GM21381 (cell line): ENCODE measurements around the gene IFNL4.
"Not testable (repeated sequence)": the region's sequence is repeated elsewhere in the genome, so short reads cannot be mapped to it uniquely, and the experiment has no call there.

Experiments used
- ATAC-seq: cut with Tn5 transposase; IDR thresholded peaks from one replicate; pipeline ENCODE4 v1.9.1; 2021; ENCODE audit warnings: mild to moderate bottlenecking, moderate library complexity; ENCODE audit not compliant: unreplicated experiment

Gene IFNL4

GRCh38 chr19:39248806-39249205 lies at the start of gene IFNL4:
TSS of gene IFNL4 (minus strand) at chr19:39248856.
- no peak for ATAC-seq

- ATAC-seq: no peak
These were observed 49.4 kb upstream of the IFNL4 start for GRCh38 chr19:39297931-39298634.

DNA sequence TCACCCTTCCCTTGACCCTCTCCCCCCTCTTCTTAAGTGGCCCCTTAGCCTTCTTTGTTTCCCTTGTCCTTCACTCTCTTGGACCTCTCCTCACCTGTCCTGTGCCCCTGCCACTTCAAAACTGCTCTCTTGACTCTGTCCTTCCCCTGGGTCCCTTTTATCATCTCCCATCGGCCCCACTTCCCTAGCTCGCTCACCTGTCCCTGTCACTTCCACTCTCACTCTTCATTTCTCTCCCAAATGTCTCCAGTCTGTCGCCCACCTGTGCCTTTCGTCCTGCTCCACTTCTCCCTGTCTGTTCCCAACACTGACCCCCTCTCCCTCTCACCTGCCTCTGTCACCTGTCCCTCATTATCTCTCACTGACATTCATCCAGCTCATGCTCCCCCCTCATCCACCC lies 48.2 kb upstream of the IFNL4 start:
- no peak for ATAC-seq

DNA sequence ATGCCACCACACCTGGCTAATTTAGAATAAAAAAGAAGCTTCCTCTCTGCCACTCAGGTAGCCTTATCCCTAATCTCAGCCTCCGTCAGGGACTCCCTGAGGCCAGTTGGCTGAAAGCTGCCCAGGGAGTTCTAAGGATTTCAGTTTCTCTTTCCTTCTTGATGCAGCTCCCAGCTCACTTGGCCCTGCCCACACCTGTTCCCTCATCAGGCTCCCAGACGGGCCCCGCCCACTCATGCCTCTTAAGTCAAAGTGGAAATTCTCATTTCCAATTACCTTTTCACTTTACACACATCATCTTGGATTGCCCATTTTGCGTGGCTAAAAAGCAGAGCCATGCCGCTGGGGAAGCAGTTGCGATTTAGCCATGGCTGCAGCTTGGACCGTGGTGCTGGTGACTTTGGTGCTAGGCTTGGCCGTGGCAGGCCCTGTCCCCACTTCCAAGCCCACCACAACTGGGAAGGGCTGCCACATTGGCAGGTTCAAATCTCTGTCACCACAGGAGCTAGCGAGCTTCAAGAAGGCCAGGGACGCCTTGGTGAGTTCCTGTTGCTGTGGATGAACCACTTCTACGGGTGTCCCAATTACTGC lies 47.5 kb upstream of the IFNL4 start, which contains the start of gene IFNL1:
IFNL1 (plus strand) TSS at position 353 of the 591 bp plus-strand sequence; CDS start at position 368, 15 bp downstream.
- ATAC-seq: no peak

- ATAC-seq: no peak
These were observed 44.7 kb upstream of the IFNL4 start for GRCh38 chr19:39293394-39293793.

- ATAC-seq: no peak
These were observed 35.4 kb upstream of the IFNL4 start for GRCh38 chr19:39284032-39284431.

DNA sequence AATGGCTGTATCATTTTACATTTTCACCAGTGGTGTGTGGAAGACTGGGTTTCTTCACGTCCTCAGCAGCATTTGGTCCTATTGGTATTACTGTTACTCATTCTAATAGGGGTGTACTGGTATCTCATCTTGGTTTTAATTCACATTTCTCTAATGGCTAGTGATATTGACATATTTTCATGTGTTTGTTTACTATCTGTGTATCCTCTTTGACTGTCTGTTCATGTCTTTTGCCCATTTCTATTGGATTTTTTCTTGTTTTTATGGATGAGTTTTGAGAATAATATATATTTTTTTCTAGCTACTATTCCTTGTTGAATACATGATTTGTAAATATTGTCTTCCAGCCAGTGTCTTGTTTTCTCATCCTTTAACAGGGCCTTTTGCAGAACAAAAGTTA lies 33.4 kb upstream of the IFNL4 start:
- ATAC-seq: no peak

GRCh38 chr19:39277598-39277997 lies 28.9 kb upstream of the IFNL4 start:
- ATAC-seq: no peak

- no peak for ATAC-seq
These were observed 28.1 kb upstream of the IFNL4 start for GRCh38 chr19:39276740-39277139.

GRCh38 chr19:39275578-39275977 lies 26.9 kb upstream of the IFNL4 start:
- no peak for ATAC-seq

GRCh38 chr19:39273859-39274258 lies 25.2 kb upstream of the IFNL4 start:
- not testable (repeated sequence) for ATAC-seq

- ATAC-seq: no peak
These were observed 21.6 kb upstream of the IFNL4 start for GRCh38 chr19:39270036-39270871.

DNA sequence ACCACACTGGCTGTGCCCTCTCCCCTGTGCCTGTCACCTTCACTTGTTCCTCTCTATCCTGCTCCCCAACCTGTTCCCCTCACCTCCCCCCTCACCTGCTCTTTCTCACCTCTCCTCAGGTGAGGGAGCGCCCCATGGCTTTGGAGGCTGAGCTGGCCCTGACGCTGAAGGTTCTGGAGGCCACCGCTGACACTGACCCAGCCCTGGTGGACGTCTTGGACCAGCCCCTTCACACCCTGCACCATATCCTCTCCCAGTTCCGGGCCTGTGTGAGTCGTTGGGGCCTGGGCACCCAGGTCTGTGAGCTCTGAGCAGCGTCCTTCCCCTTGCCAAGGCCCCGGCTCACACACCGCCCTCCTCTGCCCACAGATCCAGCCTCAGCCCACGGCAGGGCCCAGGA lies 20.7 kb upstream of the IFNL4 start:
- ATAC-seq: not testable (repeated sequence)

DNA sequence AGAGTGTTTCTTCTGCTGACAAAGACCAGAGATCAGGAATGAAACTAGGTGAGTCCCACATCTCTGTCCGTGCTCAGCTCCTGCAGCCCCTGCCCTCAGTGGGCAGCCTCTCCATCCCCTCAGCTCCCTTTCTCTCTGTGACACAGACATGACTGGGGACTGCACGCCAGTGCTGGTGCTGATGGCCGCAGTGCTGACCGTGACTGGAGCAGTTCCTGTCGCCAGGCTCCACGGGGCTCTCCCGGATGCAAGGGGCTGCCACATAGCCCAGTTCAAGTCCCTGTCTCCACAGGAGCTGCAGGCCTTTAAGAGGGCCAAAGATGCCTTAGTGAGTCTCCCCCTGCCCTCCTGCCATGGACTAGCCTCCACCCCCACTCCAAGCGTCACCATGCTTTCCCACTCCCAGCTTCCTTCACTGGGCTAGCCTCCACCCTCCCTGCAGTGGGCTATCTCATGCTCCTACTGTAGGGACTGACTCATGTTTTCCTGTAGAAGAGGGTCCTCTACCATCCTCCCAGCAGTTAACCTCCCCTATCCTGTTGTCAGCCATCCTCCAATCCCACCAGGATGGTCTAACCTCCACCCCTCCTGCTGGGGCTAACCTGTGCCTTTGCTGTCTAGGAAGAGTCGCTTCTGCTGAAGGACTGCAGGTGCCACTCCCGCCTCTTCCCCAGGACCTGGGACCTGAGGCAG lies 20.0 kb upstream of the IFNL4 start:
- ATAC-seq: not testable (repeated sequence)

GRCh38 chr19:39268085-39268484 lies 19.4 kb upstream of the IFNL4 start, which contains the start of gene IFNL2:
TSS of gene IFNL2 (plus strand) at chr19:39268396. CDS start at chr19:39268569, 173 bp downstream.
- ATAC-seq: not testable (repeated sequence)

DNA sequence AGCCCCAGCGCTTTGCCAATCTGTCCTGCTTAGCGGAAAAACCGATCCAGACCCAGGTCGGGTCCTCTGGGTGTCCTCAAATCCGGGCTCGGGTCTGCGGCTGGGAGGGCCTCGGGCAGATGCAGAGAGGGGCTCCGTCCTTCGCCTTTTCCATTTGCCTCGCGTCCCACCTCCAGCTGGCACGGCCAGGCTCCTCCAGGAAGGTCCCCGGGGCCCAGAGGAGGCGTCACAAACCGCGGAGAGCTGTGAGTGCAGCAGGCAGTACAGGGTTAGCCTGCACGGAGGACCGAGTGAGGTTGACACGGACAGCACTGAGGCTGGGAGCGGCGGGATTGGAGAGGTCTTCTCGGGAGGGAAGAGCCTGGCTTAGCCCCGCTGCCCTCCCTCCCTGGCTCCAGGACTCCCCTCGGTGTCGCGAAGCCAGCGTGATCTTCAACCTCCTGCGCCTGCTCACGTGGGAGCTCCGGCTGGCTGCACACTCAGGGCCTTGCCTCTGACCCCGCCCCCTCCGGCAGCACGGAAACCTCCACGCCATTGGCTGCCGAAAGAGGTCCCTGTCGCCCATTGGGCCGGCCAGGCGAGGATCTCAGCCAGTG lies 16.8 kb upstream of the IFNL4 start:
- ATAC-seq: no peak

GRCh38 chr19:39264306-39265290 lies 15.9 kb upstream of the IFNL4 start:
- no peak for ATAC-seq

DNA sequence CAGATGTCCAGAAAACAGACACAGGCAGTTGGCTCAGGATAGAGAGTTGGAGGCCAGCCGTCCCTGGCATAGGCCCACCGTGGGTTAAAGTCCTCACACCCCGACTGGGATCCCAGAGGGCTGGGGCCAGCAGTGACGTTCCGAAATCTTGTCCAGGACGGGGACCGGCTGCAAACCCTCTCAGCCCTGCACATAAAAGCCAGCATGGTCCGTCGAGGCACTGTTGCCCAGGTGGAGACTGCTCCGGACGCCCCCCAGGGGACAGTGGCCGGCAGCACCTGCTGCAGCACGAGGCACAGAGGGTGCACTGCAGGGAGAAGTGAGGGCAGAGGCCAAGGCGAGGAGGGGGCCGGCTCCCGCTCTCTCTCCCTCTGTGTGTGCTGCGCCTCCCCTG lies 15.3 kb upstream of the IFNL4 start:
- ATAC-seq: no peak

- no peak for ATAC-seq
These were observed 13.8 kb upstream of the IFNL4 start for GRCh38 chr19:39262496-39262895.
